H1 (cell line): ENCODE results near the gene ACTRT3. TPM values are rescaled to one million over a fixed set of nuclear protein-coding genes. Genes with fewer than 3 reads are reported as not detected.
"Not testable (repeated sequence)": the region's sequence is repeated elsewhere in the genome, so short reads cannot be mapped to it uniquely, and the experiment has no call there.

Experiments
- CTCF ChIA-PET: fragments of 300-600 bp; sonication (Branson Sonifier 250); formaldehyde crosslinking; loops from one replicate; lab custom pipeline; 2021; ENCODE audit not compliant: partially characterized antibody; lab: Charles Lee
- POLR2A ChIA-PET: fragments of 300-600 bp; sonication (Branson Sonifier 250); formaldehyde crosslinking; loops from one replicate; lab custom pipeline; 2021; ENCODE audit warnings: inconsistent platforms; ENCODE audit not compliant: partially characterized antibody; lab: Charles Lee
- DNase-seq, 2 experiments: peaks; one replicate each; pipeline versions ENCODE4 v3.0.0 to v3.0.0-alpha.2; 2010 to 2022; ENCODE audit warnings: low spot score in 2 of 2, low read depth in 1 of 2, mixed read lengths in 1 of 2
- FAIRE-seq: peaks from 2 replicates; lab custom pipeline; 2011; peaks lifted over from hg19 to GRCh38; lab: Jason Lieb, UNC
- H2AFZ ChIP-seq: 2 replicates; pipeline ENCODE4 v1.8.1; 2012; ENCODE audit warnings: low read length, inconsistent platforms
- H2AK5ac ChIP-seq: 2 replicates; pipeline ENCODE4 v1.6.1; 2013; ENCODE audit warnings: low read depth, low read length
- H2BK120ac ChIP-seq: replicated peaks from 2 replicates; pipeline ENCODE3; 2013; ENCODE audit warnings: low read depth, low read length, inconsistent platforms
- H2BK12ac ChIP-seq: 2 replicates; pipeline ENCODE4 v1.6.1; 2013; ENCODE audit warnings: low read depth, low read length
- H2BK15ac ChIP-seq: 2 replicates; pipeline ENCODE4 v1.6.1; 2013; ENCODE audit warnings: low read length
- H2BK20ac ChIP-seq: 2 replicates; pipeline ENCODE4 v1.6.1; 2013; ENCODE audit warnings: low read length
- H2BK5ac ChIP-seq: 2 replicates; pipeline ENCODE4 v1.6.1; 2013; ENCODE audit warnings: low read depth, low read length
- H3K14ac ChIP-seq: 2 replicates; pipeline ENCODE4 v1.6.1; 2013; ENCODE audit warnings: inconsistent platforms; ENCODE audit not compliant: insufficient read length
- H3K18ac ChIP-seq: 2 replicates; pipeline ENCODE4 v1.6.1; 2013; ENCODE audit warnings: low read length; ENCODE audit errors: extremely low read depth
- H3K23ac ChIP-seq: 2 replicates; pipeline ENCODE4 v1.6.1; 2013; ENCODE audit warnings: inconsistent platforms; ENCODE audit not compliant: insufficient read length
- H3K23me2 ChIP-seq: 2 replicates; pipeline ENCODE4 v1.6.1; 2013; ENCODE audit warnings: low read depth, low read length
- H3K27ac ChIP-seq: 2 replicates; pipeline ENCODE4 v1.6.1; 2011; ENCODE audit warnings: low read depth, low read length, inconsistent platforms
- H3K27me3 ChIP-seq, 4 experiments: replicated peaks in 1 of 4; 1 replicate in 1 of 4; 2 replicates in 3 of 4; pipeline versions ENCODE4 v1.6.1 to v1.8.1; 2011 to 2013; ENCODE audit warnings: low read length in 3 of 4, mild to moderate bottlenecking in 3 of 4, inconsistent platforms in 2 of 4, mixed read lengths in 2 of 4, moderate library complexity in 1 of 4; ENCODE audit not compliant: control insufficient read depth in 3 of 4, insufficient read depth in 3 of 4; ENCODE audit errors: extremely low read depth in 1 of 4
- H3K36me3 ChIP-seq, 4 experiments: 2 replicates each; pipeline versions ENCODE4 v1.6.1 to v1.8.1; 2011 to 2013; ENCODE audit warnings: mild to moderate bottlenecking in 4 of 4, low read length in 3 of 4, moderate library complexity in 2 of 4, control low read depth in 1 of 4, inconsistent platforms in 1 of 4; ENCODE audit not compliant: insufficient read depth in 4 of 4, control insufficient read depth in 2 of 4
- H3K4ac ChIP-seq: replicated peaks from 2 replicates; pipeline ENCODE3; 2013; ENCODE audit warnings: low read length, low read depth, mixed read lengths, inconsistent platforms; ENCODE audit not compliant: insufficient read length
- H3K4me1 ChIP-seq, 4 experiments: replicated peaks in 1 of 4; 1 replicate in 1 of 4; 2 replicates in 3 of 4; pipeline versions ENCODE4 v1.6.1 to v1.8.1; 2011 to 2013; ENCODE audit warnings: low read length in 3 of 4, inconsistent platforms in 2 of 4, mixed read lengths in 1 of 4; ENCODE audit not compliant: insufficient read depth in 4 of 4, control insufficient read depth in 3 of 4
- H3K4me2 ChIP-seq, 2 experiments: 2 replicates each; pipeline versions ENCODE4 v1.6.1 to v1.8.1; 2011 to 2013; ENCODE audit warnings: low read depth in 2 of 2, low read length in 2 of 2, control low read depth in 1 of 2, inconsistent platforms in 1 of 2, mild to moderate bottlenecking in 1 of 2; ENCODE audit not compliant: insufficient read depth in 1 of 2
- H3K4me3 ChIP-seq, 4 experiments: fragments of 200-600, 300-600 bp in 1 of 4; sonication (generic), shearing (Covaris generic), sonication (Bioruptor Twin) in 1 of 4; 2 replicates each; pipeline versions ENCODE4 v1.5.1 to v1.8.1; 2011 to 2016; ENCODE audit warnings: low read length in 4 of 4, low read depth in 3 of 4, control low read depth in 2 of 4, inconsistent platforms in 2 of 4, mild to moderate bottlenecking in 2 of 4, mixed read lengths in 1 of 4, moderate library complexity in 1 of 4; ENCODE audit not compliant: insufficient read depth in 2 of 4; ENCODE audit errors: extremely low read depth in 1 of 4
- H3K56ac ChIP-seq: replicated peaks from 2 replicates; pipeline ENCODE3; 2013; ENCODE audit warnings: low read depth, mild to moderate bottlenecking, mixed read lengths, low read length, inconsistent platforms; ENCODE audit not compliant: insufficient read length
- H3K79me1 ChIP-seq: 2 replicates; pipeline ENCODE4 v1.6.1; 2013; ENCODE audit warnings: low read depth, low read length, control low read depth
- H3K79me2 ChIP-seq, 2 experiments: 2 replicates each; pipeline versions ENCODE4 v1.6.1 to v1.8.1; 2012 to 2013; ENCODE audit warnings: low read length in 2 of 2, mild to moderate bottlenecking in 2 of 2, inconsistent platforms in 1 of 2; ENCODE audit not compliant: insufficient read depth in 2 of 2, control insufficient read depth in 1 of 2
- H3K9ac ChIP-seq, 4 experiments: replicated peaks in 1 of 4; 1 replicate in 1 of 4; 2 replicates in 3 of 4; pipeline versions ENCODE4 v1.6.1 to v1.8.1; 2011 to 2013; ENCODE audit warnings: low read depth in 3 of 4, low read length in 3 of 4, control low read depth in 2 of 4, mild to moderate bottlenecking in 2 of 4, moderate library complexity in 2 of 4, inconsistent platforms in 1 of 4; ENCODE audit errors: extremely low read depth in 1 of 4
- H3K9me3 ChIP-seq, 2 experiments: 2 replicates each; pipeline versions ENCODE4 v1.6.1 to v1.8.1; 2012 to 2013; ENCODE audit warnings: mild to moderate bottlenecking in 2 of 2, moderate library complexity in 2 of 2, control low read depth in 1 of 2, inconsistent platforms in 1 of 2, low read depth in 1 of 2, low read length in 1 of 2, mixed read lengths in 1 of 2; ENCODE audit not compliant: insufficient read depth in 2 of 2
- H4K20me1 ChIP-seq, 2 experiments: replicated peaks in 1 of 2; 2 replicates each; pipeline versions ENCODE3 to v1.8.1; 2011 to 2013; ENCODE audit warnings: inconsistent platforms in 2 of 2, low read length in 2 of 2, mild to moderate bottlenecking in 1 of 2; ENCODE audit not compliant: insufficient read depth in 2 of 2, control insufficient read depth in 1 of 2
- H4K5ac ChIP-seq: 2 replicates; pipeline ENCODE4 v1.6.1; 2013; ENCODE audit warnings: low read length, low read depth, mixed read lengths, inconsistent platforms; ENCODE audit not compliant: insufficient read length
- H4K8ac ChIP-seq: 2 replicates; pipeline ENCODE4 v1.8.0; 2013; ENCODE audit warnings: mild to moderate bottlenecking, moderate library complexity, low read length, inconsistent platforms; ENCODE audit not compliant: insufficient read depth; ENCODE audit errors: extremely low read depth
- H4K91ac ChIP-seq: replicated peaks from 2 replicates; pipeline ENCODE3; 2013; ENCODE audit warnings: low read length, mixed read lengths, inconsistent platforms; ENCODE audit not compliant: insufficient read length
- polyA plus RNA-seq, 7 experiments: library from polyadenylated mRNA; depleted of rRNA in 3 of 7; stranded (reverse) in 5 of 7; unstranded in 2 of 7; fragments of >200 nt in 5 of 7; fragments of 200-250 nt in 2 of 7; gene quantifications; 1 replicate in 5 of 7; 2 replicates in 1 of 7; 4 replicates in 1 of 7; pipeline versions ENCODE4 v1.2.1 to v1.2.3, GENCODE V29; 2011 to 2013; ENCODE audit warnings: missing spikeins in 2 of 7, mixed read lengths in 2 of 7
- total RNA-seq: library from RNA; stranded (reverse); fragmentation: NEBNext Ultra II Directional; extraction: Animal tissue kit (Norgen Biotek cat#: 25700); gene quantifications from 2 replicates; pipeline ENCODE4 v1.2.1, GENCODE V29; 2021

Gene ACTRT3
- total and polyA plus RNA-seq, 2 of the 8 experiments (the other 6 are each of a cell fraction or from before 2014, with no cell fraction given) = 3.4 to 5.9 TPM

DNA sequence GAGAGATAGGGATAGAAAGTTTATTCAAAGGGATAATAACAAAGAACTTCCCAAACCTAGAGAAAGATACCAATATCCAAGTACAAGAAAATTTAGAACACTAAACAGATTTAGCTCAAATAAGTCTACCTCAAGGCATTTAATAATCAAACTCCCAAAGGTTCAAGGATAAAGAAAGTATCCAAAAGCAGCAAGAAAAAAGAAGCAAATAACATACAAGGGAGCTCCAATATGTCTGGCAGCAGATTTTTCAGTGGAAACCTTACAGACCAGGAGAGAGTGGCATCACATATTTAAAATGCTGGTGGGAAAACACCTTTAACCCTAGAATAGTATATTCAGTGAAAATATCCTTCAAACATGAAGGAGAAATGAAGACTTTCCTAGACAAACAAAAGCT is 37.5 kb downstream of the ACTRT3 start:
- H2BK20ac ChIP-seq, H2BK5ac ChIP-seq, H3K4me1 ChIP-seq, H3K4me2 ChIP-seq, H2AFZ ChIP-seq, H3K14ac ChIP-seq, H3K79me1 ChIP-seq, H3K79me2 ChIP-seq, H3K56ac ChIP-seq, FAIRE-seq, DNase-seq, H3K9ac ChIP-seq, CTCF ChIA-PET, H3K9me3 ChIP-seq, H3K23me2 ChIP-seq, H2BK120ac ChIP-seq, H2BK12ac ChIP-seq, H3K27me3 ChIP-seq, H4K5ac ChIP-seq, H3K36me3 ChIP-seq, H3K4ac ChIP-seq, POLR2A ChIA-PET, H4K20me1 ChIP-seq, H2BK15ac ChIP-seq, H3K18ac ChIP-seq, H3K27ac ChIP-seq, H3K23ac ChIP-seq, H3K4me3 ChIP-seq, H4K8ac ChIP-seq, H2AK5ac ChIP-seq, H4K91ac ChIP-seq: not testable (repeated sequence)
